T-helper 1 cell treated with Interleukin-12 subunit alpha and Interleukin-12 subunit beta and Interleukin-4 antibody, amounts not matched to agents 30 μg/mL and 1 μg/mL, for 36 hours (primary cell): ENCODE measurements around the gene SCAMP4.

Experiments
- H3K27ac Mint-ChIP-seq: one replicate; pipeline ENCODE4 v1.8.0; 2021; ENCODE audit warnings: mild to moderate bottlenecking, mixed read lengths
- H3K27me3 Mint-ChIP-seq: one replicate; pipeline ENCODE4 v1.8.0; 2021; ENCODE audit warnings: low read depth, mixed read lengths
- H3K36me3 Mint-ChIP-seq: one replicate; pipeline ENCODE4 v1.8.0; 2021; ENCODE audit warnings: low read depth, mixed read lengths
- H3K4me1 Mint-ChIP-seq: one replicate; pipeline ENCODE4 v1.8.0; 2021; ENCODE audit warnings: low read depth, mixed read lengths
- H3K4me3 Mint-ChIP-seq: one replicate; pipeline ENCODE4 v1.8.0; 2021; ENCODE audit warnings: mild to moderate bottlenecking, moderate library complexity, mixed read lengths
- H3K9me3 Mint-ChIP-seq: one replicate; pipeline ENCODE4 v1.8.0; 2021; ENCODE audit warnings: mixed read lengths

Gene SCAMP4

GRCh38 chr19:1924320-1924961, 19.2 kb downstream of the SCAMP4 start:
- Mint-ChIP-seq H3K27ac (no peak overlapping the region), H3K4me3 (no peak overlapping the region), H3K9me3 (no peaks in the 10 kb centered on the region), H3K36me3 (peaks cover 18% of the 10 kb centered on the region), H3K4me1 (peaks cover 20% of the 10 kb centered on the region), H3K27me3 (no peaks in the 10 kb centered on the region)

- Mint-ChIP-seq H3K27me3 (no peaks in the 10 kb centered on the region), H3K36me3 (peaks cover 14% of the 10 kb centered on the region), H3K27ac (no peak overlapping the region), H3K4me1 (peaks cover 26% of the 10 kb centered on the region), H3K9me3 (no peaks in the 10 kb centered on the region), H3K4me3 (no peak overlapping the region)
Observed at GRCh38 chr19:1925544-1925943, 20.3 kb downstream of the SCAMP4 start.

- Mint-ChIP-seq H3K27me3 (no peaks in the 10 kb centered on the region), H3K36me3 (peaks cover 13% of the 10 kb centered on the region), H3K27ac (no peak overlapping the region), H3K9me3 (peaks cover 15% of the 10 kb centered on the region), H3K4me1 (peaks cover 18% of the 10 kb centered on the region), H3K4me3 (peak overlapping the region; percentile 75)
Observed at GRCh38 chr19:1929021-1929742, 24.0 kb downstream of the SCAMP4 start.

GRCh38 chr19:1931445-1931844, 26.2 kb downstream of the SCAMP4 start:
- Mint-ChIP-seq H3K36me3 (peaks cover 24% of the 10 kb centered on the region), H3K27me3 (no peaks in the 10 kb centered on the region), H3K9me3 (peaks cover 20% of the 10 kb centered on the region), H3K27ac (no peak overlapping the region), H3K4me3 (no peak overlapping the region), H3K4me1 (peaks cover 22% of the 10 kb centered on the region)

- H3K27ac Mint-ChIP-seq: no peak overlapping the region
- H3K4me3 Mint-ChIP-seq: no peak overlapping the region
- H3K4me1 Mint-ChIP-seq: peaks cover 25% of the 10 kb centered on the region
Observed at GRCh38 chr19:1932395-1932794, 27.2 kb downstream of the SCAMP4 start.

GRCh38 chr19:1933244-1933643, 28.0 kb downstream of the SCAMP4 start:
- Mint-ChIP-seq H3K36me3 (peaks cover 24% of the 10 kb centered on the region), H3K4me1 (peaks cover 20% of the 10 kb centered on the region)

More at GRCh38 chr19:1932395-1932794, 27.2 kb downstream of the SCAMP4 start:
- Mint-ChIP-seq H3K9me3 (peaks cover 20% of the 10 kb centered on the region), H3K36me3 (peaks cover 28% of the 10 kb centered on the region), H3K27me3 (no peaks in the 10 kb centered on the region)

GRCh38 chr19:1933942-1934341, 28.7 kb downstream of the SCAMP4 start:
- Mint-ChIP-seq H3K36me3 (peaks cover 24% of the 10 kb centered on the region), H3K27me3 (no peaks in the 10 kb centered on the region), H3K27ac (no peak overlapping the region), H3K4me1 (peaks cover 20% of the 10 kb centered on the region), H3K9me3 (peaks cover 20% of the 10 kb centered on the region), H3K4me3 (no peak overlapping the region)

More at GRCh38 chr19:1933244-1933643, 28.0 kb downstream of the SCAMP4 start:
- Mint-ChIP-seq H3K27ac (no peak overlapping the region), H3K27me3 (no peaks in the 10 kb centered on the region), H3K9me3 (peaks cover 20% of the 10 kb centered on the region), H3K4me3 (no peak overlapping the region)

GRCh38 chr19:1935484-1936208, 30.4 kb downstream of the SCAMP4 start:
- Mint-ChIP-seq H3K27me3 (no peaks in the 10 kb centered on the region), H3K4me1 (peaks cover 22% of the 10 kb centered on the region), H3K27ac (no peak overlapping the region), H3K36me3 (peaks cover 27% of the 10 kb centered on the region), H3K4me3 (no peak overlapping the region), H3K9me3 (peaks cover 20% of the 10 kb centered on the region)

- Mint-ChIP-seq H3K4me1 (peaks cover 22% of the 10 kb centered on the region), H3K27ac (peak overlapping the region; percentile 62), H3K36me3 (peaks cover 26% of the 10 kb centered on the region), H3K27me3 (no peaks in the 10 kb centered on the region), H3K4me3 (no peak overlapping the region), H3K9me3 (peaks cover 19% of the 10 kb centered on the region)
Observed at GRCh38 chr19:1936430-1936829, 31.2 kb downstream of the SCAMP4 start.

GRCh38 chr19:1936916-1937610, 31.9 kb downstream of the SCAMP4 start:
- Mint-ChIP-seq H3K4me3 (no peak overlapping the region), H3K9me3 (peaks cover 14% of the 10 kb centered on the region), H3K27ac (peak overlapping the region; percentile 62), H3K36me3 (peaks cover 23% of the 10 kb centered on the region), H3K4me1 (peaks cover 22% of the 10 kb centered on the region), H3K27me3 (no peaks in the 10 kb centered on the region)

GRCh38 chr19:1938071-1938470, 32.9 kb downstream of the SCAMP4 start:
- H3K27ac Mint-ChIP-seq: peak overlapping the region; percentile 41
- peaks cover 10% of the 10 kb centered on the region for H3K9me3 Mint-ChIP-seq
- peaks cover 25% of the 10 kb centered on the region for H3K4me1 Mint-ChIP-seq
- peaks cover 29% of the 10 kb centered on the region for H3K36me3 Mint-ChIP-seq
- H3K27me3 Mint-ChIP-seq: no peaks in the 10 kb centered on the region
- H3K4me3 Mint-ChIP-seq: no peak overlapping the region

GRCh38 chr19:1941146-1942077, 36.2 kb downstream of the SCAMP4 start, which contains the start of gene CSNK1G2:
CSNK1G2 (plus strand) TSS chr19:1941172; CDS start chr19:1969773, 28,601 bp downstream.
- Mint-ChIP-seq H3K9me3 (no peaks in the 10 kb centered on the region), H3K27me3 (no peaks in the 10 kb centered on the region), H3K4me3 (peak within 1 kb of the TSS; percentile 90), H3K27ac (peak within 1 kb of the TSS; percentile 97), H3K36me3 (peaks cover 19% of the 10 kb centered on the region), H3K4me1 (peaks cover 28% of the 10 kb centered on the region)

- Mint-ChIP-seq H3K27me3 (no peaks in the 10 kb centered on the region), H3K4me1 (peaks cover 24% of the 10 kb centered on the region), H3K4me3 (peak overlapping the region; percentile 90), H3K9me3 (no peaks in the 10 kb centered on the region), H3K27ac (peak overlapping the region; percentile 89), H3K36me3 (peaks cover 15% of the 10 kb centered on the region)
Observed at GRCh38 chr19:1942078-1942933, 37.1 kb downstream of the SCAMP4 start.
